Measurements from ENCODE around the gene BCORL1. TPM values are rescaled to one million over a fixed set of nuclear protein-coding genes. Genes with fewer than 3 reads are reported as not detected.

The BCORL1 gene, protein sequence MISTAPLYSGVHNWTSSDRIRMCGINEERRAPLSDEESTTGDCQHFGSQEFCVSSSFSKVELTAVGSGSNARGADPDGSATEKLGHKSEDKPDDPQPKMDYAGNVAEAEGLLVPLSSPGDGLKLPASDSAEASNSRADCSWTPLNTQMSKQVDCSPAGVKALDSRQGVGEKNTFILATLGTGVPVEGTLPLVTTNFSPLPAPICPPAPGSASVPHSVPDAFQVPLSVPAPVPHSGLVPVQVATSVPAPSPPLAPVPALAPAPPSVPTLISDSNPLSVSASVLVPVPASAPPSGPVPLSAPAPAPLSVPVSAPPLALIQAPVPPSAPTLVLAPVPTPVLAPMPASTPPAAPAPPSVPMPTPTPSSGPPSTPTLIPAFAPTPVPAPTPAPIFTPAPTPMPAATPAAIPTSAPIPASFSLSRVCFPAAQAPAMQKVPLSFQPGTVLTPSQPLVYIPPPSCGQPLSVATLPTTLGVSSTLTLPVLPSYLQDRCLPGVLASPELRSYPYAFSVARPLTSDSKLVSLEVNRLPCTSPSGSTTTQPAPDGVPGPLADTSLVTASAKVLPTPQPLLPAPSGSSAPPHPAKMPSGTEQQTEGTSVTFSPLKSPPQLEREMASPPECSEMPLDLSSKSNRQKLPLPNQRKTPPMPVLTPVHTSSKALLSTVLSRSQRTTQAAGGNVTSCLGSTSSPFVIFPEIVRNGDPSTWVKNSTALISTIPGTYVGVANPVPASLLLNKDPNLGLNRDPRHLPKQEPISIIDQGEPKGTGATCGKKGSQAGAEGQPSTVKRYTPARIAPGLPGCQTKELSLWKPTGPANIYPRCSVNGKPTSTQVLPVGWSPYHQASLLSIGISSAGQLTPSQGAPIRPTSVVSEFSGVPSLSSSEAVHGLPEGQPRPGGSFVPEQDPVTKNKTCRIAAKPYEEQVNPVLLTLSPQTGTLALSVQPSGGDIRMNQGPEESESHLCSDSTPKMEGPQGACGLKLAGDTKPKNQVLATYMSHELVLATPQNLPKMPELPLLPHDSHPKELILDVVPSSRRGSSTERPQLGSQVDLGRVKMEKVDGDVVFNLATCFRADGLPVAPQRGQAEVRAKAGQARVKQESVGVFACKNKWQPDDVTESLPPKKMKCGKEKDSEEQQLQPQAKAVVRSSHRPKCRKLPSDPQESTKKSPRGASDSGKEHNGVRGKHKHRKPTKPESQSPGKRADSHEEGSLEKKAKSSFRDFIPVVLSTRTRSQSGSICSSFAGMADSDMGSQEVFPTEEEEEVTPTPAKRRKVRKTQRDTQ (N-terminal part only)
- 0.90 and 1.4 TPM in 2 replicates for total RNA-seq (2014; rRNA removed)
- 3.3 TPM for polyA plus RNA-seq (2012)

GRCh38 chrX:129982300-129983251 is at the start of gene BCORL1:
Gene BCORL1, plus strand, starts transcription at chrX:129982635. Its CDS starts 22,597 bp downstream, at chrX:130005232.
- DNase-seq (ENCODE audit: low read depth): peak; percentile 88

DNA sequence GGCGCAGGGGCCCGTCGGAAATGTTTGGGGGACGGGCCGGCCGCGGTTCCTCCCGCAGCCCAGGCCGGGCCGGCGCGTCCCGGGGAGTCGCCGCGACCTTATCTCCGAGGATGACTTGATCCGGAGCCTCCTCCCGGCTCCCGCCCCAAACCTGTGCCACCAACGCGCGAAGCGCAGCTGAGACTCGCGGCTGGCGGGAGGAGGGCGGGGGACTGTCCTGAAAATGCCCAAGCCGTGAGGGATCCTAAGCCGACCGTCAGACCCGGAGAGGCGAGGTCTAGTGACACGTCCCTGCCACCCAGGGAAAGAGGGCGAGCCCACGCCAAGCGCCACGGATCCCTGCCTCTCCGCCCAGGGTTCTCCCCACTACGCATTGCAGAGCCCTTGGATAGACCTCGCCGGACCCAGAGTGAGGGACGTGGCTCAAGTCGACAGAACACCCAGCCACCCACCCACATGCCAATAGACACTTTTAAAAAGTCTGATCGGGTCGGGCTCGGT is 49.6 kb upstream of the BCORL1 start:
- DNase-seq (ENCODE audit: low read depth): no peak

DNA sequence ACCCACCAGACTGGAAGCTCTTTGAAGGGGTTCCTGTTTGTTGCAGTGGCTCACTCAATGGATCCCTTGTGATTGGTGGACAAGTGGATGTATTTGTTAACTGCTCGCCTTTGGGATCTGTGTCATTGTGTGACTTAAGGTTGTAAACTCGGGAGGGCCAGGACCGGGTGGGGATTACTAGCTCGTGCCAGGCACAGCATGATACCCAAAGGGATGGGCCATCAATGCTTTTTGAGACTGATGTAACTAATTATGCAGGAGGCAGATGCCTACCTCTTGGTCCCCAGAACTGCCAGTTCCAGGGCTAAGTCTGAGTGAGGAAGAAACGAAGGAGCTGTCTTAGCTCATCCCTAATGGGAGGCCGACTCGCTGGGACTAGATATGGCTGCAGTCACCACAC is 48.7 kb upstream of the BCORL1 start:
- DNase-seq (ENCODE audit: low read depth): no peak

GRCh38 chrX:129934461-129934860 is 48.0 kb upstream of the BCORL1 start:
- DNase-seq (ENCODE audit: low read depth): no peak

DNA sequence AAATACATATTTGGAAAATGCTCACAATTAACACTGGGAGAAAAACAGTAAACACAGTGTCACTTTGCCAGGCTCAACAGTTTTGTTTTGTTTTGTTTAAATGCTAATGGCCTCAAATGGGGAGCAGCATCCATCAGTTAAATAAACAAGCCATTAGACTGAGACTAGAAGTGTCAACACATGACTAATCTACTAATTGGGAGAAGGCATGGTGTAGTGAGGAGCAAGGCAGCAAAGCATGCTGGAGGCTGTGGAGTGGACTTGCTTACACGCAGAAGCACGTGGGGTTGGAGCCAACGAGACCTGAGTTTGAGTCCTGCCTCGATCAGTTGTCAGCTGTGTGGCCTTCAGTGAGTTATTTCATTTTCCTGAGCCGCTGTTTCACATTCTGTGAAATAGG is 47.5 kb upstream of the BCORL1 start:
- no peak for DNase-seq (ENCODE audit: low read depth)

GRCh38 chrX:129938081-129938480 is 44.4 kb upstream of the BCORL1 start:
- DNase-seq (ENCODE audit: low read depth): no peak

- DNase-seq (ENCODE audit: low read depth): no peak
Observed at GRCh38 chrX:129939986-129940385, 42.4 kb upstream of the BCORL1 start.

GRCh38 chrX:129940721-129941120 is 41.7 kb upstream of the BCORL1 start:
- no peak for DNase-seq (ENCODE audit: low read depth)

- peak; percentile 7 for DNase-seq (ENCODE audit: low read depth)
Observed at GRCh38 chrX:129945131-129945530, 37.3 kb upstream of the BCORL1 start.

GRCh38 chrX:129953334-129953648 is 29.1 kb upstream of the BCORL1 start:
- no peak for DNase-seq (ENCODE audit: low read depth)

DNA sequence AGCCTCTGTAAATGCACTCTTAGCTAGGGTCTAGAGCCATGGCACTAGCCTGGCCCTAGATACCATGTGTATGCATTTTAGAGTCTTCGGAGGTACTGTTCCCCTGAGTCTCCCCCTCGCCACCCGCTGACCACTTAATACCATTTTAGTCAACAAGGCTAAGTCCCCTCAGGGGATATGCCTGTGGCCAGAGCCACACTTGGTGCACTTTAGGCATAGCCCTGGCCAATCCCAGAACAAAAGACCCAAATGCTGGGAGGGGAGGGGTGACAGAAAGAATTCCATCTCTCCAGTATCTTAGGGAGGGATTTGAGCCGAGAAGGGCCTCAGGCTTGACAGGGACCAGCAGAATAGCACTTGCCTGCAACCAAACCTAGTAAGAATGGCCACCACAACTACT is 28.6 kb upstream of the BCORL1 start:
- no peak for DNase-seq (ENCODE audit: low read depth)

DNA sequence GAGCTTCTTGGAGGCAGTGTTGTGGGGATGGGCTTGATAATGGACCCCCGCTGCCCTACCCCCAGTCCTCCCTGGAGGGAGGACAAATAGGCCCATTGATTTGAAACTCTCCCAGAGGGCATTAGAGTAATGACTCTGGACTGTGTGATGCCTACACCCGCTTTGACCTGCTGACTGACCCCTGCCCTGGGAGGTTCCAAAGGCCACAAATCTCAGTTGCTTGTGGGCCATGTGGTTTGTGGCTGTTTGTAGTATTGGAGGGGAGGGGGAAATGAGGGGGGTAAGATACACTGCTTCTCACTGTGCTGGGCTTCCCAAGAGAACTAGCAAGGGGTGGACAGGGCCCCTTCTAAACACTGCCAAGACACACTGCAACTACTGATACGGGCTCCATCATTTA is 27.6 kb upstream of the BCORL1 start:
- DNase-seq (ENCODE audit: low read depth): no peak

GRCh38 chrX:129955682-129956081 is 26.8 kb upstream of the BCORL1 start:
- DNase-seq (ENCODE audit: low read depth): no peak

- DNase-seq (ENCODE audit: low read depth): no peak
Observed at GRCh38 chrX:129956145-129956544, 26.3 kb upstream of the BCORL1 start.

DNA sequence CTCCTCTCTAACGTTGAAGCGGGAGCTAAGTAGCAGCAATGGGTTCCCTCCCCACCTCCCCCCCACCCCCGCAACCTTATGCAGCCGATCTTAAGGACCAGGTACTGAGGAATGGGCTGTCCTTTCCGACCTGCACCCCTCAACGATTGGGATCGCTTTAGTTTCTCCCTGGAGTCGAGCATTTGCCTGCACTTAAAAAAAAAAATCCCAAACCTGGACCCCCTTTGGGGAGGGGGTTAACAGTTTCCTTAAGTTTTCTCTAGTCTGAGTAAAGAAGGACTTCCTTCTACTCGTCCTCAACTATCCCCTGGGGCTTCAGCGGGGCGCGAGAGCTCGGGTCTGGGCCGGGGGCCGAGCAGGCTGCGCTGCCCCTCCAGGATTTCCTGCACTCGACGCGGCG is 25.7 kb upstream of the BCORL1 start:
- no peak for DNase-seq (ENCODE audit: low read depth)

DNA sequence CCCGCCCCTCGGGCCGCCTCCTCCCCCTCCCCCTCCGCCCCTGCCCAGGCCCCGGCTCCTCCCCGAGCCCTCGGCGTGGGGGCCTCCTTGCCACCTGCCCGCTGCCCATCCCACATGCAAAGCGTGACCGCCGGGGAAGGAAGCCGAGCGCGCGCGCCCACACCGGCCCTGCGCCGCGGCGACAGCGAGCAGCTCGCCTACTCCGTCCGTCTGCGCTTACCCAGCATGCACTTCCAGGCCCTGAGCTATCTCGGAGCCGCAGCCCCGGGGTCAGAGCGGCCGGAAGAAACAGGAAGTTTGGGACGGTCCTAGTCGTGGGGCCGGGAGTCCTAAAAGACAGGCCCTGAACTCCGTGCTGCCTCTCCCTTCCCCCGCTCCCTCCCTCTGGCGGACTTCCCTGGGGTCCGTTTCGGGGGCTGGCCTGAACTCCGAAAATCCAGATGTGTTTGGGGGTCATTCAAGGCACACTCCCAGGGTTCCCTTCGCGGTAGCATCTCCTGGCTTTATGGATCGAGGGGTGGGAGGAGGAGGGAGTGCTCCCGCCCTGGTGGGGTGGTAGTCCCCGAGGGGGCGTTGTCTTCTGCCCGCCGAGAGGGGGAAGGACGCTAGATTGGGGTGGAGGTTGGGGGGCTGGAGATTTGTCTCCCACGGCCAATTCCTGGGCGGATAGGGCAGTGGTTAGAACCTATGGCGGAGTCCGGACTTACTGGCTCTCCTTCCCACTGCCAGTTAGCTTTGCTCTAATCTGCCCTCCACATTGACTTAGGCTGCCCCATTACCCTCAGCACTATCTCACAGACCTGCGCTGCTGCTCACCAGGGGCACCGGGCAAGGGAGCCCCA is 25.0 kb upstream of the BCORL1 start:
- peak; percentile 53 for DNase-seq (ENCODE audit: low read depth)

DNA sequence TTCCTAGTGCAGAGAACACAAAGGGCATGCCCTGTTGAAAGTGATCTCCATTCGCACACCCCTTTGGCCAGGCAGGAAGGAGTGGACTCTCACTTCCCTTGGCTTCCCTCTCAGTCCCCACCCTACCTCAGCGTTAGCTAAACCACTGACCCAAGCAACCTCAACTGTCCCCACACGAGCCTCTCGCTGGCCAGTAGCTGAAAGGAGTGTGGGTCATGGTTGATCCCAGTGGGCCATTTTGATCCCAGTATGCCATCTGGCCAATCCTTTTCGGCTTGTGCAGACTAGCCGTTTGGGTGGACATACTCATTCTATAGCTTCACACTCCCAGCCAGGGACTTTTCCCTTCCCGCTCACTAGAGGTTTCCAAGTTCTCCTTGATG is 24.4 kb upstream of the BCORL1 start:
- no peak for DNase-seq (ENCODE audit: low read depth)

DNA sequence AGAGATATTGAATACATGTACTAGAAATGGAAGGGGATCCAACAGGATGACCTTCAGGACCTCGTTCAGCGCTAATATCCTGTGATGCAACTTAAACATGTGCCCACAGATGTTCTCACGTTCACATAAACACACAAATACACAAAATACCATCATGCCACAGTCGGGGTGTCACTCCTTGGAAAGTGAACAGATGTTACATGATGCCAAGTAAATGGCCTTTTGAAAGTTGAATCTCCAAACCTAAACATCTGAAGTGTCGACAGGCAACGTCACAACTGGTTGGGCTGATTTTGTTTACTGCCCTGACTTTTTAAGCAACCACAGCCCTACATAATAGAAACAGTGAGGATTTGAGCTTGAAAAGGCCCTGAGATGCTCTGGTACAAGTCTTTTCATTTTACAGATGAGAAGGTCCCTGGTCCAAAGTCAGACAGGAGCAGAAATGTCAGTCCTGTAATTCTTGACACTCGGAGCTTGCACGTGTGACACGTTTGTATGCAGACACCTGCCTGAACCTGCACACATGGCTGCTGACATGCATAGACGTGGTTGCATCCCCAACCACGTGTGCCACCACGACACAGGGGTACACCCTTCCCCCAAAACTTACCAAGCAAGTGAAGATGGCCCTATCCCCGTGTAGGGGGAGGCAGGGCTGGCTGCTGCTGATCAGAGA is 23.5 kb upstream of the BCORL1 start:
- no peak for DNase-seq (ENCODE audit: low read depth)

DNA sequence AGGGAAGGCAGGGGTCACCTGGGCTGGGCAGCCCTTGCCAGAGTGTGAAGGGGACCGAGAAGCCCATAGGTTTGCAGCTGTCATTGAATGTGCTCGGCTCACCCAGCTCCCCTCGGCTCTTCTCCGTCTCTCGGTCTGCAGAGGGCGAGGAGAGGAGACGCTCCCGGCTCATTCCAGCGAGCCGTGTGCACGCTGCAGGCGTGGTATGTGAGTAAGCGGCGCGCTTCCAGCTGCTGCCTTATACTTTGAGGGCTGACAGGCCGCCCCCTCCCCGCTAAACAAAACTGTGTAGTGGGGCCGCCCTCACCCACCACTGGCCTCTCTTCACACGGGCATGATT is 23.0 kb upstream of the BCORL1 start:
- DNase-seq (ENCODE audit: low read depth): no peak

Data from LHCN-M2 (cell line).